MM.1S (cell line): ENCODE data around the gene TRPM2.

Experiments
- DNase-seq: peaks from one replicate; pipeline ENCODE4 v3.0.0-alpha.2; 2015
- H2AFZ ChIP-seq: fragments of 300-600 bp; sonication (generic); 2 replicates; pipeline ENCODE4 v1.6.0; 2016; ENCODE audit warnings: antibody characterized with exemption, low read length
- H3F3A ChIP-seq: fragments of 300-600 bp; sonication (generic); 2 replicates; pipeline ENCODE4 v1.6.1; 2016; ENCODE audit warnings: mild to moderate bottlenecking, antibody characterized with exemption, low read length, moderate library complexity, mixed read lengths; ENCODE audit not compliant: insufficient read depth
- H3K27ac ChIP-seq: fragments of 300-600 bp; sonication (generic); 2 replicates; pipeline ENCODE4 v1.5.1; 2016; ENCODE audit warnings: mild to moderate bottlenecking, low read length
- H3K27me3 ChIP-seq: fragments of 300-600 bp; sonication (generic); replicated peaks from 2 replicates; pipeline ENCODE4 v1.6.0; 2016; ENCODE audit warnings: low read length; ENCODE audit not compliant: insufficient read depth
- H3K36me3 ChIP-seq: fragments of 300-600 bp; sonication (generic); replicated peaks from 2 replicates; pipeline ENCODE4 v1.6.1; 2016; ENCODE audit warnings: mild to moderate bottlenecking, low read length, mixed read lengths; ENCODE audit not compliant: insufficient read depth
- H3K4me1 ChIP-seq: fragments of 300-600 bp; sonication (generic); 2 replicates; pipeline ENCODE4 v1.6.1; 2016; ENCODE audit warnings: low read length, mixed read lengths
- H3K4me2 ChIP-seq: fragments of 300-600 bp; sonication (generic); 2 replicates; pipeline ENCODE4 v1.6.0; 2016; ENCODE audit warnings: low read depth, low read length
- H3K4me3 ChIP-seq: fragments of 300-600 bp; sonication (generic); 2 replicates; pipeline ENCODE4 v1.5.1; 2016; ENCODE audit warnings: low read length, mixed read lengths
- H3K79me2 ChIP-seq: fragments of 300-600 bp; sonication (generic); 2 replicates; pipeline ENCODE4 v1.6.1; 2016; ENCODE audit warnings: mixed run types, low read length, mixed read lengths
- H3K9ac ChIP-seq: fragments of 300-600 bp; sonication (generic); 2 replicates; pipeline ENCODE4 v1.6.1; 2016; ENCODE audit warnings: low read length, mixed read lengths
- H3K9me2 ChIP-seq: fragments of 300-600 bp; sonication (generic); replicated peaks from 2 replicates; pipeline ENCODE4 v1.6.1; 2016; ENCODE audit warnings: mild to moderate bottlenecking, low read length, mixed read lengths; ENCODE audit not compliant: insufficient read depth
- H3K9me3 ChIP-seq: fragments of 300-600 bp; sonication (generic); replicated peaks from 2 replicates; pipeline ENCODE4 v1.6.1; 2016; ENCODE audit warnings: mild to moderate bottlenecking, low read length, mixed read lengths; ENCODE audit not compliant: insufficient read depth
- H4K20me1 ChIP-seq: fragments of 300-600 bp; sonication (generic); 2 replicates; pipeline ENCODE4 v1.6.1; 2016; ENCODE audit warnings: mild to moderate bottlenecking, low read length, moderate library complexity, mixed read lengths; ENCODE audit not compliant: insufficient read depth
- EZH2 ChIP-seq: fragments of 300-600 bp; sonication (generic); optimal IDR thresholded peaks from 2 replicates; pipeline ENCODE3; 2017; ENCODE audit warnings: low read depth, mild to moderate bottlenecking, antibody characterized with exemption, low read length, mixed read lengths
- EZH2phosphoT487 ChIP-seq: fragments of 300-600 bp; sonication (generic); IDR thresholded peaks from 2 replicates; pipeline ENCODE4 v1.6.1; 2018; ENCODE audit warnings: antibody characterized with exemption, low read length
- TF ChIP-seq, protein P1 (sequence below): fragments of 300-600 bp; sonication (generic); IDR thresholded peaks from 2 replicates; pipeline ENCODE4 v1.5.1; 2016; ENCODE audit warnings: antibody characterized with exemption, low read length, mixed read lengths

TRPM2 gene

DNA sequence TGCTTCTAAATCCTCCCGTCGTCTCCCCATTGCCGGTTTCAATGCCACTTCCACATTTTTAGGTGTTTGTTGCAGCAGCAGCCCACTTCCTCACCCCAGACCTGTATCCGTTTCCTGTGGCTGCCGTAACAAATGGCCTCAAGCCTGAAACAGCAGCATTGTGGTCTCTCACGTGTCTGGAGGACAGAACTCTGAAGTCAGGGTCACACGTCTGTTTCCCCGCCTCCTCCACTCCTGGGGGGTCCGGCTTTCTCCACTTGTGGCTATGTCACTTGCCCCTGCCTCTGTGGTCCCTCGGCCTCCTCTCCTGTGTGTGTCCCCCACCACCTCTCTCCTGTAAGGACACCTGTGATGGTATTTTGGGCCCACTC, 21.8 kb downstream of the TRPM2 start:
- Histone ChIP-seq H3K79me2 (no peaks in the 10 kb centered on the region), H3K36me3 (no peaks in the 10 kb centered on the region), H3K4me2 (no peak overlapping the region), H3K27me3 (peaks cover 99% of the 10 kb centered on the region), H3K9me3 (no peaks in the 10 kb centered on the region), H3K4me1 (peaks cover 4% of the 10 kb centered on the region; the same call in 1 of the 2 replicates), H3K9me2 (no peaks in the 10 kb centered on the region), H3F3A (no peaks in the 10 kb centered on the region), H2AFZ (no peak overlapping the region), H4K20me1 (no peaks in the 10 kb centered on the region), H3K4me3 (no peak overlapping the region), H3K27ac (no peak overlapping the region), H3K9ac (no peak overlapping the region)
- no peak for DNase-seq
- TF ChIP-seq, protein P1, sequence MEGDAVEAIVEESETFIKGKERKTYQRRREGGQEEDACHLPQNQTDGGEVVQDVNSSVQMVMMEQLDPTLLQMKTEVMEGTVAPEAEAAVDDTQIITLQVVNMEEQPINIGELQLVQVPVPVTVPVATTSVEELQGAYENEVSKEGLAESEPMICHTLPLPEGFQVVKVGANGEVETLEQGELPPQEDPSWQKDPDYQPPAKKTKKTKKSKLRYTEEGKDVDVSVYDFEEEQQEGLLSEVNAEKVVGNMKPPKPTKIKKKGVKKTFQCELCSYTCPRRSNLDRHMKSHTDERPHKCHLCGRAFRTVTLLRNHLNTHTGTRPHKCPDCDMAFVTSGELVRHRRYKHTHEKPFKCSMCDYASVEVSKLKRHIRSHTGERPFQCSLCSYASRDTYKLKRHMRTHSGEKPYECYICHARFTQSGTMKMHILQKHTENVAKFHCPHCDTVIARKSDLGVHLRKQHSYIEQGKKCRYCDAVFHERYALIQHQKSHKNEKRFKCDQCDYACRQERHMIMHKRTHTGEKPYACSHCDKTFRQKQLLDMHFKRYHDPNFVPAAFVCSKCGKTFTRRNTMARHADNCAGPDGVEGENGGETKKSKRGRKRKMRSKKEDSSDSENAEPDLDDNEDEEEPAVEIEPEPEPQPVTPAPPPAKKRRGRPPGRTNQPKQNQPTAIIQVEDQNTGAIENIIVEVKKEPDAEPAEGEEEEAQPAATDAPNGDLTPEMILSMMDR: no peak
- TF ChIP-seq EZH2 (no peak), EZH2phosphoT487 (no peak)

DNA sequence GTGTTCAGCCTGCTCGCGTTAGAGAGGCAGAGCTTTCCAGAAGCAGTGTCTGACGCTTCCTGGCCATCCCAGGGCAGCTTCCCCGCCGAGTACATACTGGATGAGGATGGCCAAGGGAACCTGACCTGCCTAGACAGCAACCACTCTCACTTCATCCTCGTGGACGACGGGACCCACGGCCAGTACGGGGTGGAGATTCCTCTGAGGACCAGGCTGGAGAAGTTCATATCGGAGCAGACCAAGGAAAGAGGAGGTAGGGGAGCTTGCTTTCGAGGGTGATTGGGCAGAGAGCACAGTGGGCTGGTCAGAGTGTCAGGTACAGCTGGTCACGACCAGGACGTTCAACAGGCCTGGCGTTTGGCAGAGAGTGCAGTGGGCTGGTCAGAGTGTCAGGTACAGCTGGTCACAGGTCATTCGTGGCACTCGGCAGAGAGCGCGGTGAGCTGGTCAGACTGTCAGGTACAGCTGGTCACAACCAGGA, 22.4 kb downstream of the TRPM2 start:
- Histone ChIP-seq H3K27ac (no peak overlapping the region), H3K4me3 (no peak overlapping the region), H3K27me3 (peaks cover 99% of the 10 kb centered on the region), H3K9ac (no peak overlapping the region), H3K9me2 (no peaks in the 10 kb centered on the region), H3K79me2 (no peaks in the 10 kb centered on the region), H3K36me3 (no peaks in the 10 kb centered on the region), H3K4me2 (no peak overlapping the region), H3K4me1 (peaks cover 4% of the 10 kb centered on the region; the same call in 1 of the 2 replicates), H2AFZ (no peak overlapping the region), H4K20me1 (no peaks in the 10 kb centered on the region), H3K9me3 (no peaks in the 10 kb centered on the region), H3F3A (no peaks in the 10 kb centered on the region)
- no peak for DNase-seq
- TF ChIP-seq EZH2 (no peak), EZH2phosphoT487 (no peak)
- TF ChIP-seq, protein P1: no peak

DNA sequence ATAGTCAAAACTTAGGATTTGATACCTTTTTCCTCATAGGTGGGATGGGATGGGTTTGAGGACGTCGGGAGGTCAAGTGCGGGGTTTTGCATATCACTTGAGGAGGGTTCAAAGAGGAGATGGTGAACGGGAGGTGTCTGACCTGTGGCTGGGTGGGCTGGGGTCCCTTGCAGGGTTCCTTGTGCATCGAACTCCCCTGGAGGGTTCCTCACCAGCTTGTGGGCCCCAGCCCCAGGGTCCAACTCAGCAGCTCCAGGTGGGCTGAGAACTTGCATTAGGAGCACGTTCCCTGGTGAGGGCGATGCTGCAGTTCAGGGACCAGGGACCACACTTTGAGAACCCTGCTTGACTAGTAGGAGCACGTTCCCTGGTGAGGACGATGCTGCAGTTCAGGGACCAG, 23.2 kb downstream of the TRPM2 start:
- no peak overlapping the region for H2AFZ ChIP-seq
- H3K27me3 ChIP-seq: peaks cover 96% of the 10 kb centered on the region
- TF ChIP-seq EZH2 (no peak), EZH2phosphoT487 (no peak)
- TF ChIP-seq, protein P1: no peak
- no peak for DNase-seq
- H3F3A ChIP-seq: no peaks in the 10 kb centered on the region
- no peaks in the 10 kb centered on the region for H3K36me3 ChIP-seq
- no peak overlapping the region for H3K4me3 ChIP-seq
- H4K20me1 ChIP-seq: no peaks in the 10 kb centered on the region
- H3K4me1 ChIP-seq: peaks cover 4% of the 10 kb centered on the region; the same call in 1 of the 2 replicates
- H3K9ac ChIP-seq: no peak overlapping the region
- no peak overlapping the region for H3K27ac ChIP-seq
- no peaks in the 10 kb centered on the region for H3K9me2 ChIP-seq
- H3K79me2 ChIP-seq: no peaks in the 10 kb centered on the region
- no peaks in the 10 kb centered on the region for H3K9me3 ChIP-seq
- no peak overlapping the region for H3K4me2 ChIP-seq
